Measurements from ENCODE around the gene TBC1D1.

DNA sequence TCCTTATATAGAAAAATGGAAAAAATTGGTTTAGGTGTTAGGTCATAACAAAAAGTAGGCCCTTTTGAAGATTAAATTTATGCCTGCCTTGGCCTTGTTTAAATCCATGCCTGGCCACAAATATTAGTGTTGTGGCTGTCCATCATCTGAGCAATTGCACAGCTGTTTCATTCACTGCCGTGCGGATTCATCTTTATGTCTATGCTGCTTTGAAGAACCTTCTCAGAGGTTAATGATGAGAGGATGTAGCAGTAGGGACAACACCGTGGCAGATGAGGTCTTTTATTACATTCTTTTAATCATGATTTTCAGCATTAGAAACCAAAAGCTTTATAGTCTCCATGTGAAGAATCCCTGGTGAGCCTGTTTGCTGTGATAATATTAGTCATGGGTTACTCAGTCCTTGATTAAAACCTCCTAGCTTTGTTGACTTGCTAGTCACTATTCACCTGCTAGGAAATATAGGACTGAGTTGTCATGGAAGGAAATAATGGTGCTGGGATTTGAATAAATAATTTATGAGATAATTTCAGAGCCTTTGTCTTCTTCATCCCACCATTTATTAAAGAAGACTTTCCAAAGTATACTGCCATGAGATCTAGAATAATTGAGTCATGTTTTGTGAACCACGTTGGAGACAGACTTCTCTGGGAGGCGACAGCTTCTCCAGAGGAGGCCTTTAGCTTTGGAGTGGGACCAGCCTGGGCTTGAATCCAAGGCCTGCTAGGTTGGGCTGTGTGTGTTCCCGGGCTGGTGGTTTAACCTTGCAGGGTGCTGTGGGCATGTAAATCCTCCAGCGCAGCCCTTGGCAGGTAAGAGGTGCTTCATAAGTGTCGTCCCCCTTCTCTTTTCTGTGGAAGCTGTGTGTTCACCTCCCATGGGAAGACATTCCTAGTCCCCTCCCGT is 122.8 kb downstream of the TBC1D1 start:
- TF ChIP-seq CREB1 (CRISPR knock-in tag; IDR thresholded peaks at IDR 0.05; ENCODE audit: low read depth), result no peak
- TF ChIP-seq EZH2phosphoT487 (IDR thresholded peaks at IDR 0.05; ENCODE audit: unreplicated experiment), result no peak

All from GM23338 (cell line).